CD14-positive monocyte (primary cell): Measurements from ENCODE around the gene TRAFD1. TPM values are rescaled to one million over a fixed set of nuclear protein-coding genes. Genes with fewer than 3 reads are reported as not detected.

ENCODE experiments used
- DNase-seq, 3 donors: peaks; one replicate each; pipeline ENCODE4 v3.0.0-alpha.2; 2011 to 2022
- H2AFZ ChIP-seq: 2 replicates; pipeline ENCODE4 v1.6.0; 2012; ENCODE audit warnings: mild to moderate bottlenecking, low read depth, low read length, inconsistent platforms; ENCODE audit not compliant: insufficient read depth, poor library complexity, severe bottlenecking
- H3K27ac ChIP-seq, 2 donors: 1 replicate in 1 of 2; 2 replicates in 1 of 2; pipeline ENCODE4 v1.5.1; 2012 to 2013; ENCODE audit warnings: low read length in 2 of 2, control low read depth in 1 of 2, inconsistent platforms in 1 of 2, low read depth in 1 of 2, mild to moderate bottlenecking in 1 of 2
- H3K27me3 ChIP-seq, 2 donors: one replicate each; pipeline versions ENCODE4 v1.6.0 to v1.6.1; 2011 to 2013; ENCODE audit warnings: low read length in 2 of 2; ENCODE audit not compliant: control insufficient read depth in 2 of 2, insufficient read depth in 2 of 2
- H3K36me3 ChIP-seq, 2 donors: replicated peaks in 1 of 2; 1 replicate in 1 of 2; 2 replicates in 1 of 2; pipeline versions ENCODE4 v1.5.1 to v1.6.1; 2012 to 2013; ENCODE audit warnings: low read length in 2 of 2, control low read depth in 1 of 2, inconsistent platforms in 1 of 2, mild to moderate bottlenecking in 1 of 2; ENCODE audit not compliant: insufficient read depth in 2 of 2, control insufficient read depth in 1 of 2
- H3K4me1 ChIP-seq, 2 donors: 1 replicate in 1 of 2; 2 replicates in 1 of 2; pipeline versions ENCODE4 v1.5.1 to v1.6.1; 2012 to 2013; ENCODE audit warnings: low read length in 2 of 2, control low read depth in 1 of 2, inconsistent platforms in 1 of 2, mild to moderate bottlenecking in 1 of 2, moderate library complexity in 1 of 2; ENCODE audit not compliant: insufficient read depth in 2 of 2, control insufficient read depth in 1 of 2
- H3K4me2 ChIP-seq: replicated peaks from 2 replicates; pipeline ENCODE3; 2012; ENCODE audit warnings: low read length, moderate library complexity, mild to moderate bottlenecking; ENCODE audit not compliant: poor library complexity, severe bottlenecking; ENCODE audit errors: extremely low read depth
- H3K4me3 ChIP-seq, 3 experiments: fragments of 200-600 bp in 1 of 3; sonication (generic) in 1 of 3; replicated peaks in 1 of 3; 1 replicate in 2 of 3; 2 replicates in 1 of 3; pipeline ENCODE4 v1.5.1; 2011 to 2013; ENCODE audit warnings: low read length in 3 of 3, mild to moderate bottlenecking in 3 of 3, control low read depth in 2 of 3, low read depth in 2 of 3, inconsistent platforms in 1 of 3, moderate library complexity in 1 of 3
- H3K79me2 ChIP-seq: 2 replicates; pipeline ENCODE4 v1.6.0; 2012; ENCODE audit warnings: mild to moderate bottlenecking, control low read depth, inconsistent platforms, low read length, moderate library complexity; ENCODE audit not compliant: insufficient read depth
- H3K9ac ChIP-seq: 2 replicates; pipeline ENCODE4 v1.6.0; 2017; ENCODE audit warnings: low read length, mild to moderate bottlenecking; ENCODE audit not compliant: insufficient read depth, poor library complexity, severe bottlenecking
- H3K9me3 ChIP-seq, 2 donors: replicated peaks in 1 of 2; 1 replicate in 1 of 2; 2 replicates in 1 of 2; pipeline versions ENCODE4 v1.5.1 to v1.6.1; 2012 to 2013; ENCODE audit warnings: low read length in 2 of 2, control low read depth in 1 of 2; ENCODE audit not compliant: control insufficient read depth in 1 of 2, insufficient read depth in 1 of 2
- H4K20me1 ChIP-seq: 2 replicates; pipeline ENCODE4 v1.6.0; 2012; ENCODE audit warnings: mild to moderate bottlenecking, low read length, control low read depth, moderate library complexity; ENCODE audit not compliant: insufficient read depth
- H3K27ac Mint-ChIP-seq, 7 donors: one replicate each; pipeline ENCODE4 v1.8.0; 2020; ENCODE audit warnings: mild to moderate bottlenecking in 7 of 7, mixed read lengths in 7 of 7, moderate library complexity in 6 of 7, inconsistent platforms in 2 of 7
- H3K27me3 Mint-ChIP-seq, 3 donors: one replicate each; pipeline ENCODE4 v1.8.0; 2021 to 2022; ENCODE audit warnings: low read depth in 3 of 3, mild to moderate bottlenecking in 3 of 3, mixed read lengths in 3 of 3, moderate library complexity in 3 of 3, inconsistent platforms in 1 of 3
- H3K36me3 Mint-ChIP-seq, 2 donors: one replicate each; pipeline ENCODE4 v1.8.0; 2020; ENCODE audit warnings: mixed read lengths in 2 of 2, inconsistent platforms in 1 of 2, mild to moderate bottlenecking in 1 of 2
- H3K4me1 Mint-ChIP-seq: one replicate; pipeline ENCODE4 v1.8.0; 2020; ENCODE audit warnings: mild to moderate bottlenecking, mixed read lengths
- H3K4me3 Mint-ChIP-seq, 2 donors: one replicate each; pipeline ENCODE4 v1.8.0; 2020; ENCODE audit warnings: mild to moderate bottlenecking in 2 of 2, mixed read lengths in 2 of 2, moderate library complexity in 1 of 2
- H3K9me3 Mint-ChIP-seq, 7 donors: one replicate each; pipeline ENCODE4 v1.8.0; 2020 to 2022; ENCODE audit warnings: mixed read lengths in 7 of 7, mild to moderate bottlenecking in 6 of 7, moderate library complexity in 6 of 7, inconsistent platforms in 2 of 7
- WGBS: methylation state at CpG from one replicate; pipeline ENCODE4 v1.1.5; 2013; ENCODE audit warnings: missing lambda C conversion rate; ENCODE audit not compliant: insufficient coverage; 5-methylcytosine and 5-hydroxymethylcytosine counted together
- intact Hi-C, 2 donors: fragments of 100-400 bp; cut with micrococcal nuclease; formaldehyde crosslinking; loops; one replicate each; pipeline versions ENCODE4 v1.15.0 to v1.15.1; 2023
- polyA plus RNA-seq, 3 donors: library from polyadenylated mRNA; depleted of rRNA in 1 of 3; unstranded in 2 of 3; stranded (reverse) in 1 of 3; fragments of 300-500 nt in 2 of 3; fragments of >200 nt in 1 of 3; fragmentation: Illumina TruSeq in 2 of 3; gene quantifications; 1 replicate in 2 of 3; 2 replicates in 1 of 3; pipeline ENCODE4 v1.2.3, GENCODE V29; 2012 to 2021
- TF ChIP-seq, protein P1 (sequence below): fragments of 200-600 bp; IDR thresholded peaks from one replicate; pipeline ENCODE4 v1.8.0; 2022; ENCODE audit warnings: antibody characterized with exemption, mild to moderate bottlenecking

TRAFD1 gene
- polyA plus RNA-seq, 3 donors = 35.2 to 83.6 (median 82.3) TPM

DNA sequence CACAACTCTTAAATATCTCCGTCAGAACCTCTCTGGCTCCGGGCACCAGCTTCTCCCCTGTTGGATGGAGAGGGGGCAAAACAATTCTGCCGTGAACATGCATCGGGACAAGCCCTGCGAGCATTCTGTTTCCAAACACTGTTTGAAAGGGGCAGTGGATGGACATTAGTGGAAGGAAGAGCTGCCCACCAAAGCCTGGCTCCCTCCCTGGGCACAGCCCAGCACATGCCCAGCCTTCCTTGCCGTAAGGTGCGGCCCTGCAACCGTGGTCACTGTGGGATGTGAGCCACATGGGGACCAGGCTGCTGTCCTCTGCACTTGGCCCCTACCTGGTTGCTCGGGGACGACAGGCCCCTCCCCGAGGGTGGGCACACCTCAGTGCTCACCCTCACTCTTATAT, 54.0 kb downstream of the TRAFD1 start:
- Histone ChIP-seq H3K9me3 (no peaks in the 10 kb centered on the region), H3K36me3 (peaks cover 71 to 90% of the 10 kb centered on the region in 2 donors), H3K4me1 (no peaks in the 10 kb centered on the region), H3K79me2 (no peaks in the 10 kb centered on the region), H3K4me3 (no peak overlapping the region), H3K9ac (no peak overlapping the region), H3K4me2 (no peak overlapping the region), H3K27ac (no peak overlapping the region), H4K20me1 (no peaks in the 10 kb centered on the region), H2AFZ (no peak overlapping the region), H3K27me3 (no peaks in the 10 kb centered on the region)
- H3K9me3 Mint-ChIP-seq = peaks cover 0 to 6% (median 0%) of the 10 kb centered on the region in 7 donors
- intact Hi-C loops = no loop called here
- no peak overlapping the region for H3K4me3 Mint-ChIP-seq
- H3K27me3 Mint-ChIP-seq = peaks cover 0 to 1% (median 0%) of the 10 kb centered on the region in 3 donors
- peak overlapping the region in 2 of 7 donors; percentile 4 to 37 for H3K27ac Mint-ChIP-seq
- TF ChIP-seq, protein P1, sequence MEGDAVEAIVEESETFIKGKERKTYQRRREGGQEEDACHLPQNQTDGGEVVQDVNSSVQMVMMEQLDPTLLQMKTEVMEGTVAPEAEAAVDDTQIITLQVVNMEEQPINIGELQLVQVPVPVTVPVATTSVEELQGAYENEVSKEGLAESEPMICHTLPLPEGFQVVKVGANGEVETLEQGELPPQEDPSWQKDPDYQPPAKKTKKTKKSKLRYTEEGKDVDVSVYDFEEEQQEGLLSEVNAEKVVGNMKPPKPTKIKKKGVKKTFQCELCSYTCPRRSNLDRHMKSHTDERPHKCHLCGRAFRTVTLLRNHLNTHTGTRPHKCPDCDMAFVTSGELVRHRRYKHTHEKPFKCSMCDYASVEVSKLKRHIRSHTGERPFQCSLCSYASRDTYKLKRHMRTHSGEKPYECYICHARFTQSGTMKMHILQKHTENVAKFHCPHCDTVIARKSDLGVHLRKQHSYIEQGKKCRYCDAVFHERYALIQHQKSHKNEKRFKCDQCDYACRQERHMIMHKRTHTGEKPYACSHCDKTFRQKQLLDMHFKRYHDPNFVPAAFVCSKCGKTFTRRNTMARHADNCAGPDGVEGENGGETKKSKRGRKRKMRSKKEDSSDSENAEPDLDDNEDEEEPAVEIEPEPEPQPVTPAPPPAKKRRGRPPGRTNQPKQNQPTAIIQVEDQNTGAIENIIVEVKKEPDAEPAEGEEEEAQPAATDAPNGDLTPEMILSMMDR = no peak
- H3K4me1 Mint-ChIP-seq = no peaks in the 10 kb centered on the region
- peaks cover 71 to 94% of the 10 kb centered on the region in 2 donors for H3K36me3 Mint-ChIP-seq
- WGBS = 99% methylated on average over 8 of the region's 11 CpGs
- no peak for DNase-seq

DNA sequence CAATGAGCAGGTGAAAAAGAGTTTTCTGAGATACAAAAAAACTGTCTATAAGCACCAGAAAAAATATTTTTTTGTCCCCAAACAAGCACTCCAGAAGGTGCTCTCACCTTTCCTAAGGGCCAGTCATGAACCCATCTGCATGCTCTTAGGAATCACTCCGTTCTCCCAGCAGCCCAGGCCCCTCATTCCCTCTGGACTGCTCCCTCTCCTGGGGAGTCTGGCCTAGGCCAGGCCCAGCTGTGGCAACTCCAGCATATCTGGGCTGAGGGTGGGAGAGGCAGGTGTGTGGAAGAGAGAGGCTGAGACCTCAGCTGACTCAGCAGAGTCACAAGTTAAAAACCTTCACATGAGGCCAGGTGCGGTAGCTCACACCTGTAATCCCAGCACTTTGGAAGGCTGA, 54.6 kb downstream of the TRAFD1 start:
- peak overlapping the region in 1 of 7 donors; percentile 20 for H3K27ac Mint-ChIP-seq

More for the DNA sequence above, 54.6 kb downstream of the TRAFD1 start:
- Histone ChIP-seq H3K4me1 (no peaks in the 10 kb centered on the region), H3K27ac (no peak overlapping the region), H3K9me3 (no peaks in the 10 kb centered on the region), H4K20me1 (no peaks in the 10 kb centered on the region), H3K4me2 (no peak overlapping the region), H2AFZ (no peak overlapping the region), H3K27me3 (no peaks in the 10 kb centered on the region), H3K36me3 (peaks cover 74 to 90% of the 10 kb centered on the region in 2 donors), H3K79me2 (no peaks in the 10 kb centered on the region), H3K9ac (no peak overlapping the region), H3K4me3 (no peak overlapping the region)
- Mint-ChIP-seq H3K9me3 (peaks cover 0 to 6% (median 0%) of the 10 kb centered on the region in 7 donors), H3K4me3 (no peak overlapping the region), H3K4me1 (no peaks in the 10 kb centered on the region), H3K27me3 (peaks cover 0 to 3% (median 2%) of the 10 kb centered on the region in 3 donors), H3K36me3 (peaks cover 72 to 94% of the 10 kb centered on the region in 2 donors)
- 100% methylated on average over 1 of the region's 2 CpGs for WGBS
- intact Hi-C loops = no loop called here
- DNase-seq = no peak
- TF ChIP-seq, protein P1 = no peak
